T-helper 1 cell treated with Interleukin-12 subunit alpha and Interleukin-12 subunit beta and Interleukin-4 antibody, amounts not matched to agents 30 μg/mL and 1 μg/mL, for 36 hours (primary cell): Measurements from ENCODE around the gene FHIT.
A peak's percentile ranks its signal among the peaks of the same experiment; 100 is the strongest.

ENCODE experiments used
- H3K27ac Mint-ChIP-seq: one replicate; pipeline ENCODE4 v1.8.0; 2021; ENCODE audit warnings: mild to moderate bottlenecking, mixed read lengths
- H3K27me3 Mint-ChIP-seq: one replicate; pipeline ENCODE4 v1.8.0; 2021; ENCODE audit warnings: low read depth, mixed read lengths
- H3K36me3 Mint-ChIP-seq: one replicate; pipeline ENCODE4 v1.8.0; 2021; ENCODE audit warnings: low read depth, mixed read lengths
- H3K4me1 Mint-ChIP-seq: one replicate; pipeline ENCODE4 v1.8.0; 2021; ENCODE audit warnings: low read depth, mixed read lengths
- H3K4me3 Mint-ChIP-seq: one replicate; pipeline ENCODE4 v1.8.0; 2021; ENCODE audit warnings: mild to moderate bottlenecking, moderate library complexity, mixed read lengths
- H3K9me3 Mint-ChIP-seq: one replicate; pipeline ENCODE4 v1.8.0; 2021; ENCODE audit warnings: mixed read lengths

FHIT gene

GRCh38 chr3:61251174-61251972 is at the start of gene FHIT:
Gene FHIT, minus strand, starts transcription at chr3:61251452.
- H3K4me1 Mint-ChIP-seq, result peaks cover 19% of the 10 kb centered on the region
- H3K36me3 Mint-ChIP-seq, result no peaks in the 10 kb centered on the region
- H3K4me3 Mint-ChIP-seq, result peak within 1 kb of the TSS; percentile 89
- no peaks in the 10 kb centered on the region for H3K9me3 Mint-ChIP-seq
- H3K27me3 Mint-ChIP-seq, result peaks cover under 1% of the 10 kb centered on the region
- peak within 1 kb of the TSS; percentile 85 for H3K27ac Mint-ChIP-seq

- Mint-ChIP-seq H3K36me3 (no peaks in the 10 kb centered on the region), H3K4me1 (no peaks in the 10 kb centered on the region), H3K27ac (no peak overlapping the region), H3K9me3 (no peaks in the 10 kb centered on the region), H3K27me3 (no peaks in the 10 kb centered on the region), H3K4me3 (no peak overlapping the region)
Measured at GRCh38 chr3:61300786-61301185, 49.5 kb upstream of the FHIT start.

- H3K4me3 Mint-ChIP-seq, result no peak overlapping the region
- no peaks in the 10 kb centered on the region for H3K36me3 Mint-ChIP-seq
- H3K27me3 Mint-ChIP-seq, result no peaks in the 10 kb centered on the region
- no peaks in the 10 kb centered on the region for H3K9me3 Mint-ChIP-seq
- H3K27ac Mint-ChIP-seq, result no peak overlapping the region
- H3K4me1 Mint-ChIP-seq, result no peaks in the 10 kb centered on the region
Measured at GRCh38 chr3:61300006-61300380, 48.7 kb upstream of the FHIT start.

GRCh38 chr3:61299343-61300005 is 48.2 kb upstream of the FHIT start:
- no peaks in the 10 kb centered on the region for H3K27me3 Mint-ChIP-seq
- no peak overlapping the region for H3K4me3 Mint-ChIP-seq
- H3K36me3 Mint-ChIP-seq, result no peaks in the 10 kb centered on the region
- no peaks in the 10 kb centered on the region for H3K4me1 Mint-ChIP-seq
- no peaks in the 10 kb centered on the region for H3K9me3 Mint-ChIP-seq
- no peak overlapping the region for H3K27ac Mint-ChIP-seq

- H3K36me3 Mint-ChIP-seq, result no peaks in the 10 kb centered on the region
- H3K4me1 Mint-ChIP-seq, result no peaks in the 10 kb centered on the region
- no peaks in the 10 kb centered on the region for H3K27me3 Mint-ChIP-seq
- H3K27ac Mint-ChIP-seq, result no peak overlapping the region
- H3K4me3 Mint-ChIP-seq, result no peak overlapping the region
- H3K9me3 Mint-ChIP-seq, result no peaks in the 10 kb centered on the region
Measured at GRCh38 chr3:61297821-61298220, 46.6 kb upstream of the FHIT start.

GRCh38 chr3:61288446-61288845 is 37.2 kb upstream of the FHIT start:
- H3K4me1 Mint-ChIP-seq, result no peaks in the 10 kb centered on the region
- H3K36me3 Mint-ChIP-seq, result no peaks in the 10 kb centered on the region
- no peak overlapping the region for H3K4me3 Mint-ChIP-seq
- H3K9me3 Mint-ChIP-seq, result no peaks in the 10 kb centered on the region
- peaks cover 15% of the 10 kb centered on the region for H3K27me3 Mint-ChIP-seq
- no peak overlapping the region for H3K27ac Mint-ChIP-seq

GRCh38 chr3:61283876-61284275 is 32.6 kb upstream of the FHIT start:
- Mint-ChIP-seq H3K4me3 (no peak overlapping the region), H3K36me3 (no peaks in the 10 kb centered on the region), H3K27me3 (peaks cover 17% of the 10 kb centered on the region), H3K27ac (no peak overlapping the region), H3K9me3 (no peaks in the 10 kb centered on the region), H3K4me1 (no peaks in the 10 kb centered on the region)

- Mint-ChIP-seq H3K4me1 (no peaks in the 10 kb centered on the region), H3K36me3 (no peaks in the 10 kb centered on the region), H3K4me3 (no peak overlapping the region), H3K27me3 (peaks cover 9% of the 10 kb centered on the region), H3K27ac (no peak overlapping the region), H3K9me3 (no peaks in the 10 kb centered on the region)
Measured at GRCh38 chr3:61278713-61279112, 27.5 kb upstream of the FHIT start.

GRCh38 chr3:61277411-61277810 is 26.2 kb upstream of the FHIT start:
- Mint-ChIP-seq H3K9me3 (no peaks in the 10 kb centered on the region), H3K36me3 (no peaks in the 10 kb centered on the region), H3K4me3 (no peak overlapping the region), H3K27me3 (peaks cover 16% of the 10 kb centered on the region), H3K27ac (no peak overlapping the region), H3K4me1 (no peaks in the 10 kb centered on the region)

GRCh38 chr3:61269435-61269834 is 18.2 kb upstream of the FHIT start:
- Mint-ChIP-seq H3K27ac (no peak overlapping the region), H3K27me3 (peaks cover 9% of the 10 kb centered on the region), H3K9me3 (no peaks in the 10 kb centered on the region), H3K4me3 (no peak overlapping the region), H3K36me3 (no peaks in the 10 kb centered on the region), H3K4me1 (no peaks in the 10 kb centered on the region)

GRCh38 chr3:61268644-61269043 is 17.4 kb upstream of the FHIT start:
- Mint-ChIP-seq H3K27me3 (peaks cover 6% of the 10 kb centered on the region), H3K36me3 (no peaks in the 10 kb centered on the region), H3K27ac (no peak overlapping the region), H3K9me3 (no peaks in the 10 kb centered on the region), H3K4me3 (no peak overlapping the region), H3K4me1 (no peaks in the 10 kb centered on the region)

GRCh38 chr3:61264281-61264680 is 13.0 kb upstream of the FHIT start:
- H3K27me3 Mint-ChIP-seq, result peaks cover 11% of the 10 kb centered on the region
- H3K4me3 Mint-ChIP-seq, result no peak overlapping the region
- H3K27ac Mint-ChIP-seq, result no peak overlapping the region
- H3K9me3 Mint-ChIP-seq, result peaks cover 9% of the 10 kb centered on the region
- no peaks in the 10 kb centered on the region for H3K36me3 Mint-ChIP-seq
- H3K4me1 Mint-ChIP-seq, result no peaks in the 10 kb centered on the region

GRCh38 chr3:61257148-61257547 is 5.9 kb upstream of the FHIT start:
- H3K27me3 Mint-ChIP-seq, result peaks cover 16% of the 10 kb centered on the region
- peaks cover 3% of the 10 kb centered on the region for H3K4me1 Mint-ChIP-seq
- no peak overlapping the region for H3K4me3 Mint-ChIP-seq
- peaks cover 9% of the 10 kb centered on the region for H3K9me3 Mint-ChIP-seq
- H3K36me3 Mint-ChIP-seq, result no peaks in the 10 kb centered on the region
- no peak overlapping the region for H3K27ac Mint-ChIP-seq

GRCh38 chr3:61253756-61254155 is 2.5 kb upstream of the FHIT start:
- H3K4me3 Mint-ChIP-seq, result no peak overlapping the region
- H3K9me3 Mint-ChIP-seq, result no peaks in the 10 kb centered on the region
- H3K36me3 Mint-ChIP-seq, result no peaks in the 10 kb centered on the region
- no peak overlapping the region for H3K27ac Mint-ChIP-seq
- peaks cover 19% of the 10 kb centered on the region for H3K4me1 Mint-ChIP-seq
- H3K27me3 Mint-ChIP-seq, result peaks cover 9% of the 10 kb centered on the region

- no peaks in the 10 kb centered on the region for H3K9me3 Mint-ChIP-seq
- H3K4me3 Mint-ChIP-seq, result no peak overlapping the region
- no peaks in the 10 kb centered on the region for H3K36me3 Mint-ChIP-seq
- H3K27me3 Mint-ChIP-seq, result peaks cover 4% of the 10 kb centered on the region
- H3K27ac Mint-ChIP-seq, result no peak overlapping the region
- H3K4me1 Mint-ChIP-seq, result peaks cover 19% of the 10 kb centered on the region
Measured at GRCh38 chr3:61252836-61253235, 1.6 kb upstream of the FHIT start.
